ENCODE results near the gene ZNF609. TPM values are rescaled to one million over a fixed set of nuclear protein-coding genes. Genes with fewer than 3 reads are reported as not detected.
"Not testable (repeated sequence)": the region's sequence is repeated elsewhere in the genome, so short reads cannot be mapped to it uniquely, and the experiment has no call there.

The ZNF609 gene
- total RNA-seq, 1 experiment from 2014 or later: 7.5 TPM

DNA sequence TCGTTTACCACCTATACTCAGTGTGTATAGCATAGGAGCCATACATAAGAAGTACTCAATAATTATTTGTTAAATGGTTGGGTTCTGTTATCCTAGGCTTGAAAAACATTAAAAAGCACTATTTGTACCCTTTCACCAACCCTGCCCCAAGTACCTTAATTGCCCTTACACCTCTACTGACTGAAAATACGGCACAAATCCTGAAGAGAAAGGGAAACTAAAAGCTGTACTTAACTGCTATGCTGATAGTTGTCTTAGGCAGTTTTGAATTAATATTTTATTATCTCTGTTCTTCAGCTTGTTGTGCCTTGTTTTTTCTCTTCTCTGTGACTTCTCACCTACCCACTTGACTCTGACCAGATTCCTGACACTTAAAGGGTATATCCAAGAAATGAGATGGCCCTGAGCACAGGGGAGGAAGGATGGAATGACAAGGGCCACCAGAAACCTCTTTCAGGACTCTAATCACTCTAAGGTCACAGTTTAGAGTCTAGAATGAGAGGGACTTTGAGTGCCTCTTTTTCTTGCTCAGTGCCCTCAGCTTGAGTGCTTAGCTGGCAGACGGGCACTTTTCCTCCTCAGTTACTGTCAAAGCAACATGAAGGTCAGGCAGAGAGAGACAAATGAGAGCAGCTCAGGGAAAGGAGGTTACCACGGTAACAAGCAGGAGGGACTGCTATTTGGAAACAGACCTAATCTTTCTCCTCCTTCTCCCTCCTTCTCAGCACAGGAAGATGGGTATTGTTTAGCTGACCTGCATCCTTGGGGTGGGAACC, 136.5 kb downstream of the ZNF609 start:
- in situ Hi-C loops (cut with HindIII; ENCODE audit: low pct_unique_long_range_greater_than_20kb, low sequenced_read_pairs): no loop called here
- DNase-seq (ENCODE audit: low read depth): peak; percentile 48

DNA sequence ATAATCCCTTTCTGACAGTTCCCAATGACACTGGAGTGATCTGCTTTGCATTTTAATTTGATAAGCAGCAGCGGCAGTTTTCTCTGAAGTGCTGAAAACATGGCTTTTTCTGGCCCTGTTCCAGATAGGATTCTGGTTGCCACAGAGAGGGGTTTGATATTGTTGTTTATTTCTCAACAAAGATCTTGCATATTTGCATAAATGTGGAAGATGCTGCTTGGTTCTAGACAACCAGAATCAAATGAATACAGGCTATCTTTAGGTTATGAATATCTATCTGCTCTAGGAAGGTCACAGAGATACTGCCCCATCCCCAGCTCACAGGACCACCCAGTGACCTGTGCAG, 137.1 kb downstream of the ZNF609 start:
- in situ Hi-C loops (cut with HindIII; ENCODE audit: low pct_unique_long_range_greater_than_20kb, low sequenced_read_pairs): no loop called here
- DNase-seq (ENCODE audit: low read depth): no peak

DNA sequence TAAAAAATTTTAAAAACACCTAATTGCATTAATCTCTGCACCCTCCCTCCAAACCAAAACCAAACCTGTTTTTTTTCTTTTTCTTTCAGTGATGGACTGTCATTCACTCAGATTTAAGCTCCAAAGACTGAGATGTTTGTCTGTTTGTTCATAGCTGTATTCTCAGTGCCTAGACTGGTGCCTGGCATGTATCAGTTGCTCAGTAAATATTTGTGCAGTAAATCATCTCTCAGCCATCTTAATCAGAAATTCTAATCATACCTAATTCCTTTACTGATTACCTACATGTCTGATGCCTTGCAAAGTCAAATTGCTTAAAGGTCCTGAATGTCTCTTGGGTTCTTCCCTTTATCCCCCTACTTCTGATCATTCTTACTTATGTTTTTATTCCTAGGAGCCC, 138.8 kb downstream of the ZNF609 start:
- no peak for DNase-seq (ENCODE audit: low read depth)
- in situ Hi-C loops (cut with HindIII; ENCODE audit: low pct_unique_long_range_greater_than_20kb, low sequenced_read_pairs): no loop called here

DNA sequence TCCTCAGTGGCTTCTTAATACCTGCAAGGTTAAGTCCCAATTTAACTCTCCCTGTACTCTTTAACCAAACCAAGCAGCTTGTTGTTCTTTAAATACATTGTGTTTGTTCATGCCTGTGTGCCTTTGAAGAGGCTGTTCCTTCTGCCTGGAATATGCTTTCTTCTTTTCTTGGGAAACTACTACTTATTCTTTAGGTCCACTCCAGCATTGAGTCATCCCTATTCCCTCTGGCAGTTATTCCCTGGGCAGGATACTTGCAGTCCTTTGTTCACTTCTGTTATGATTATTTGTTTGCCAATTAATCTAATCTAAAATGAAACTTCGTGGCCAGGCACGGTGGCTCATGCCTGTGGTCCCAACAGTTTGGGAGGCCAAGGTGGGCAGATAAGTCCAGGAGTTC, 139.3 kb downstream of the ZNF609 start:
- in situ Hi-C loops (cut with HindIII; ENCODE audit: low pct_unique_long_range_greater_than_20kb, low sequenced_read_pairs): no loop called here
- no peak for DNase-seq (ENCODE audit: low read depth)

DNA sequence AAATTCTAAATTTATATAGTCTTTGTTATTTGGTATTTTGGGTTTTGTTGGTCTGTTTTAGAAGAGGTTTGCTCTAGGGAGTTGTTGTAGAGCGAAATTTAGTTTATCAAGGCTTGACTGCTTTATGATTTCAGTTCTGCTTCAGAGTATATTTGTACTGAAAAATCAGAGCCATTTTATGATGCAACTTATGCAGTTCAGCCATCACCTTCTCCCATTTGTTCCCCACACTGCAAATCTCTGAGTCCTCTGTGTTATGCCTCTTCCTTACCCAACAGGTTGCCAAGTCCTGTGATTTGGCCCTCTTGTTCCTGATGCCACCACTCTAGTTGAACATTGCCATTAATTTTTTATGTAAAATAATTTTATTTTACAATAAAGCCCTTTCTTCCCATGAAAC, 140.4 kb downstream of the ZNF609 start:
- in situ Hi-C loops (cut with HindIII; ENCODE audit: low pct_unique_long_range_greater_than_20kb, low sequenced_read_pairs): no loop called here
- DNase-seq (ENCODE audit: low read depth): no peak

DNA sequence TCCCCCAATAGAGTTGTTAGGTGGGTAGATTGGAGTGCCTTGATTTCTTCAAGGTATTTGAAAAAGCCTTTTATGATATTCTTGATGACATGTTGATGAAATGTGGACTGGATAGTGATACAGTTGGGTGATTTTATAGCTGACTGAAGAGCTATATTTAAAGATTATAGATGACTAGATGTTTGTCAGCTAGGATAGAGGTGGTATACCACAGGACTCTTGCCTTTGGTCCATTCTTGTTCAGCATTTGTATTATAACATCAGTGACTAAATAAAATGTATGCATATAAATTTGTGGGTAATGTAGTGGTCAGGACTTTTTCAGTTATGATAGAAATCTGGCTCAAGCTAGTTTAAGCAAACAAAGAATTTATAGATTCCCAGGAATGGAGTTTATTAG, 143.9 kb downstream of the ZNF609 start:
- in situ Hi-C loops (cut with HindIII; ENCODE audit: low pct_unique_long_range_greater_than_20kb, low sequenced_read_pairs): no loop called here
- DNase-seq (ENCODE audit: low read depth): no peak

DNA sequence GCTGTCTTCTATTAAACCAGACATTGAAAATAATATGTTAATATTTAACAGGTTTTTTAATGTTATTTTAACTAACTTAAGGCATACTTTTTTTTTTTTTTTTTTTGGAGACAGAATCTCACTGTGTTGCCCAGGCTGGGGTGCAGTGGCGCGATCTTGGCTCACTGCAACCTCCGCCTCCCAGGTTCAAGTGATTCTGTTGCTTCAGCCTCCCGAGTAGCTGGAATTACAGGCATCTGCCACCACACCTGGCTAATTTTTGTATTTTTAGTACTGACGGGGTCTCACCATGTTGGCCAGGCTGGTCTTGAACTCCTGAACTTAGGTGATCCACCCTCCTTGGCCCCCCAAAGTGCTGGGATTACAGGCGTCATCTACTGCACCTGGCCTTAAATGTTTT, 147.0 kb downstream of the ZNF609 start:
- in situ Hi-C loops (cut with HindIII; ENCODE audit: low pct_unique_long_range_greater_than_20kb, low sequenced_read_pairs); DNase-seq (ENCODE audit: low read depth): not testable (repeated sequence)

DNA sequence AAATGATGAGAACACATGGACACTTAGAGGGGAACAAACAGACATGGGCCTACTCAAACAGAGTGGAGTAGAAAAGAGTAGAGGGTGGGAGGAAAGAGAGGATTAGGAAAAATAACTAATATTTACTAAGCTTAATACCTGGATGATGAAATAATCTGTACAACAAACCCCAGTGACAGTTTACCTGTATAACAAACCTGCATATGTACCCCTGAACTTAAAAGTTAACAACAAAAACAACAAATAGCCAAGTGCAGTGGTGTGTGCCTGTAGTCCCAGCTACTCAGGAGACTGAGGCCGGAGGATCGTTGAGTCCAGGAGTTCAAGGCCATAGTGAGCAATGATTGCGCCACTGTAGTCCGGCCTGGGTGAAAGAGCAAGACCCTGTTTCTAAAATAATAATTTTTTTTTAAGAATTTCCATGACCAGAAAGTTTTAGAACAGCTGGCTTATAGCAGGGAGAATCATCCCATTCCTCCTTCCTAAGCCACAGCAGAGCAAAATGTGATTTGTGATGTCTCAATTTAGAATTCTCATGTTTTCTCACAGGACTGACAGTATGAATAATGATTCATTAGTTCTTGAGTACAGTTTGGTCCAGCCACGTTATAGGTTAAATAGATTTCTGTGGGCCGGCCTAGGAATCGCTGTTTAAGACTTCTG, 150.0 kb downstream of the ZNF609 start:
- in situ Hi-C loops (cut with HindIII; ENCODE audit: low pct_unique_long_range_greater_than_20kb, low sequenced_read_pairs): no loop called here
- no peak for DNase-seq (ENCODE audit: low read depth)

DNA sequence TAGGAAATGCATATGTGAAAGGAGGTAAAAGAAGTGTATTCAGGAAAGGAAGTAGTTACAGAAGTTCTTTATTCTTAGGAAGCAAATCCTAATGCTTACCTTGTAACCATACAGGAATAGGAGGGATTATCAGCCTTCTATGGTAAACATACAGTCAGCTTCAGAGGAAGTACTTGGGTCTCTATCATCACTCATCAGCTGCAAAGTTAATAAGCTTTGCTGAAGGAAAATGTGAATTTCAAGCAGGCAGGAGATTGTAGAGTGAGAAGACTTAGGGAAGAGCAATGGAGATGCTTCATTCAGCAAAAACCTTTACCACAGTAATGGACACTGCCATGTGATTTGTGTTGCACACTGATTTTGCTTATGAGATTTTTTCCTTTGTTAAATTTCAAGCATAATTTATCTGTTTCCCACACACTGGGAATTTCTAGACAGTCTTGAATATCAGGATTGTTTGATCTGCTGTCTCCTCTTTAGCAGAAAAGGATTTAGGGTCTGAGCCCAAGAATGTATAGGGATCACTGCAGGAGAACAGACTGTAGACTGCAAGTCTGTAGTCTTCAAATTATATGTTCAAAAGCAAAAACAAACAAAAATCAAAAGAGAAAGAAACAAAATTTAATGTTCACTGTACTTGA, 150.8 kb downstream of the ZNF609 start:
- DNase-seq (ENCODE audit: low read depth): no peak
- in situ Hi-C loops (cut with HindIII; ENCODE audit: low pct_unique_long_range_greater_than_20kb, low sequenced_read_pairs): no loop called here

DNA sequence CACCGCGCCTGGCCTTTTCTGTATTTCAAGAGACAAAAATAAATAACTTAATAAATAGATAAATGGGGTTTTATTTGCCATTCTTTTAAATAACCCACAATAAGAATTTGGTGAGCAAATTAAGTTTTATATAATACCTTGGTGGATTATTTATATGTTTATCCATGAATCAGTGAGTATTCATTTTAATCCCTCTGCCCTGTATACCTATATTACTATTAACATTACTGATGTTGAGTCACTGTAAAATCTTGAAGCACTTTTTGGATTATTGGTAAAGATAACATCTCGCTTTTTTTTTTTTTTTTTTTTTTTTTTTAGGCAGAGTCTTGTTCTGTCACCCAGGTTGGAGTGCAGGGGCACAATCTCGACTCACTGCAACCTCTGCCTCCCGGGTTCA, 154.1 kb downstream of the ZNF609 start:
- in situ Hi-C loops (cut with HindIII; ENCODE audit: low pct_unique_long_range_greater_than_20kb, low sequenced_read_pairs): no loop called here
- no peak for DNase-seq (ENCODE audit: low read depth)

DNA sequence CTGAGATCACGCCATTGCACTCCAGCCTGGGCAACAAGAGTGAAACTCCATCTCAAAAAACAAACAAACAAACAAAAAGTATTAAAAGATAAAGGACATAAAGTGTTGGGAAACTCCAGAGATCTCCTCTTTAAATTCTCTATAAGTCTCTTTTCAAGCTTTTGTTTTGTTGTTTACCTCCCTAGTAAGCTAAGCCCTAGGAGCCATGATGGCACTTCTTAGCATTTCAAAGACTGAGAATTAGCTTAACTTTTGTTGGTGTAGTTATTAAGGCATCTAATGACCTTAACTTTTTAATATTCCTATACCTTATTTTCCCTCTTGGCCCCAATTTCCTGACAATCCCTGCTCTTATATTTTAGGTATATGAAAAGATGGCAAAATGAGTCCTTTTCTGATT, 157.3 kb downstream of the ZNF609 start:
- DNase-seq (ENCODE audit: low read depth): no peak
- in situ Hi-C loops (cut with HindIII; ENCODE audit: low pct_unique_long_range_greater_than_20kb, low sequenced_read_pairs): no loop called here

DNA sequence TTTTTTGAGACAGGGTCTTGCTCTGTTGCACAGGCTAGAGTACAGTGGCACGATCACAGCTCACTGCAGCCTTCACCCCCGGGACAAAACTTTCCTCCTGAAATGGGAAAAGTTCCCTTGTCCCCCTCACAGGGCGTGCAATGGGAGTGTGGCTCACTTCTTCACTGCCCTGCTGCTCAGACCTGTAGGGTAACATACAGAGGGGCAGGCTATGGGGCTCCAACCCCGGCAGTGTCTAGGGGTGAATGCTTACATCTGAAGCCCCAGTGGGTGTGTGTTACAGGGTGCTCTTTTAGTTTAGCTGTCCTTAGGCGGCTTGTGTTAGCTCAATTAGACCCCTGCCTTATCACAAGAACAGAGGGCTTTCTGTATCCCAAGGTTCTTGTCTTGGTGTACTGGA, 157.8 kb downstream of the ZNF609 start:
- no peak for DNase-seq (ENCODE audit: low read depth)
- in situ Hi-C loops (cut with HindIII; ENCODE audit: low pct_unique_long_range_greater_than_20kb, low sequenced_read_pairs): no loop called here

DNA sequence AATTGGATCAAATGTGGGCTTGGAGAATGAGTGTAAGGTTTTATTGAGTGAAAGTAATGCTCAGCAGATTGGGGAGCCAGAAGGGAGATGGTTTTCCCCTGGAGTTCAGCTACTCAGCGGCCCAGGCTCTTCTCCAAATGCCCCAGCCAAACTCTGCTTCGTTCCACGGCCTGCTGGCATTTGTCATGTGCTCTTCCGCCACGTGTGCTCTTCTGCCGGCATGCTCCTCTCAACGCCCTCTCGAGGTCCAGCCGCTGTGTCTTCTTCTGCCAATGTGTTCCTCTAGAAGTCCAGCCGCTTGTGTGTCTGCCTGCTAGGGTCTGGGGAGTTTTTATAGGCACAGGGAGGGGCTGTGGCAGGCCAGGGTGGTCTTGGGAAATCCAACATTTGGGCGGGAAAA, 158.2 kb downstream of the ZNF609 start:
- no peak for DNase-seq (ENCODE audit: low read depth)
- in situ Hi-C loops (cut with HindIII; ENCODE audit: low pct_unique_long_range_greater_than_20kb, low sequenced_read_pairs): no loop called here

DNA sequence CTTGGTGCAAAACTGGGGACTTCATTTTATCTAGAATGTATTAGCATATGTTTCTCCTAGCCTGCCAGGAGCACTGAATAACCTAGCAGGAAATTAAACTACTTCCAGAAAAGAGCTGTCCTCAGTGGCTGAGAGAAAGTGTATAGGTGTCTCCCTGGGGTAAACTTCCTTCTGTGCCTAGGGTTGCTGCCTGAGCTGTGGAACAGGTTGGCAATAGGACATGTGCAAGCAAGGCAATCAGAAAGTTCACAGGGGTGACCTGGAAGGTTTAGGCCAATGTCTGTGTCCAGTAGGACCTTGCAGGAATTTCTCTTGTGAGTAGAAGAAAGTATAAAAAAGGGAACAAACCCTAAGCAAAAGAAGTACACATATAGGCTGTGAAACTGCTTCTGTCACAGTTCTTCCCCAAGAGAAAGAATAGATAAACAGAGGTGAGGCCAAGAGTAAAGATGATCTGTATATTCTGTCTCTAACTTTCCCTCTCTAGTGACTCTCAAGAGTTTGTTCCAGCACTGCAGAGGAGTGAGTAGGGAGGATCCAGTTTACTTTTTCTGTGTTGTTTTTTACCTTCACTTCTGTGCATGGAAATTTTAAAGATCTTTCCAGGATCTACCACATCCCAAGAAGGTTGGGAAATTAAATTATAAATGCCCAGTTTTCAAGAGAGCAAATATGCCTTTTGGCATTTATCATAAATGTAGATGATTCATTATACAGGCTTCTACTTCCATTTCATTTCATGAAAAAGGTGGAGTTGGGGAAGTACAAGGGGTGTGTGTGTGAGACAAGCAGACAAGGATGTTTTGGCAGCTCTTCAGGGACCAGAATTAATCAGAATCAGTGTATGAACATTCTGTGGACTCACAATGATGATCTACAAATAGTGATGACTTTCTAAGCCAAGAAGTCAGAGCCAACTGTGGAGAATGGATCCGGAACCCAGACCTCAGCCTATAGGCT, 159.8 kb downstream of the ZNF609 start:
- no peak for DNase-seq (ENCODE audit: low read depth)
- in situ Hi-C loops (cut with HindIII; ENCODE audit: low pct_unique_long_range_greater_than_20kb, low sequenced_read_pairs): no loop called here

DNA sequence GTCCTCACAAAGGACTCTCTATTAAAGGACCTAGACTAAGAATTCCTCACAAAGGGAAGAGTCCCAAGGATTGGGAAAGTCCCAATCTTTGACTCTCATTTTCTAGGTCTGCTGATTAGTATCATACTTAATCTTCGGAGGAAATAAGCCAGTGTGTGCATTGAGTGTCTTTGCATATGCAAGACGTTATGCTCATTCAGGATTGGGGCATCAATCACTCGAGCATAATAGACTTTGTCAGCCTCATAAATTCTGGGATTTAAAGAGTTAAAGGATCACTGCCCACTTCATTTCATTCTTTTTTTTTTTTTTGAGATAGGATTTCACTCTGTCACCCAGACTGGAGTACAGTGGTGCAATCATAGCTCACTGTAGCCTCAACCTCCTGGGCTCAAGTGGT, 160.7 kb downstream of the ZNF609 start:
- no peak for DNase-seq (ENCODE audit: low read depth)

DNA sequence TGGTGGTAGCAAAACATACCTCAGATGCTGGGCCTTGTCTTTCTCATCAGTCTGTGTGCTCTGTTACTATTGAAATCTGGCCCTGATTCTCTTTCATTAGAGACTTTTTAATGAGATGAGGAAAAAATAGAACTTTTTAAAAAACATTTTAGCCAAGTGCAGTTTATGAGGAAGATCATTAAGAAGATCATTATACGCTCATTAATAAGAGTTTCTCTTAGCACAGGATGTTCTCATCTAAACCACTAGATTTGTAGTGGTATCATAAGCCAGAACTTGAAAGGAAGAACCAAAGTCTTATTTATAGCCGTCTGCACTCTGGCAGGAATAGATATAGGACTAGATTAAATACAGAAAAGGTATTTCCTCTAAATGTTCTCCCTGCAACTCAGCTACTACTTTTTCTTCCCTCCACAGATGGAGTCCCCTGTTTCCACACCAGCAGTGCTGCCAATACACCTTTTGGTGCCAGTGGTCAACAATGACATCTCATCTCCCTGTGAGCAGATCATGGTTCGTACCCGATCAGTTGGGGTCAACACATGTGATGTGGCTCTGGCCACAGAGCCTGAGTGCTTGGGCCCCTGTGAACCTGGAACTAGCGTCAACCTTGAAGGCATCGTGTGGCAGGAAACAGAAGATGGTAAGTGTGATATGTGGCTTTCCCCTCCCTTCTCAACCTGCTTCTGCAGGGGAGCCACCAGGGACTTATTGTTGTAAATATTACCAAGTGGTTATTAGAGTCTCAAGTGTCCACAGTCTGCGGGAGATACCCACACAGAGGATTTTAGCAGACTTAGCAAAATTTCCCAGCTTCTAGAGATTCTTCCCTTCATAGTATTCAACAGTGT, 162.3 kb downstream of the ZNF609 start:
- no peak for DNase-seq (ENCODE audit: low read depth)
- in situ Hi-C loops (cut with HindIII; ENCODE audit: low pct_unique_long_range_greater_than_20kb, low sequenced_read_pairs): no loop called here

More for the DNA sequence above, 160.7 kb downstream of the ZNF609 start:
- in situ Hi-C loops (cut with HindIII; ENCODE audit: low pct_unique_long_range_greater_than_20kb, low sequenced_read_pairs): no loop called here

DNA sequence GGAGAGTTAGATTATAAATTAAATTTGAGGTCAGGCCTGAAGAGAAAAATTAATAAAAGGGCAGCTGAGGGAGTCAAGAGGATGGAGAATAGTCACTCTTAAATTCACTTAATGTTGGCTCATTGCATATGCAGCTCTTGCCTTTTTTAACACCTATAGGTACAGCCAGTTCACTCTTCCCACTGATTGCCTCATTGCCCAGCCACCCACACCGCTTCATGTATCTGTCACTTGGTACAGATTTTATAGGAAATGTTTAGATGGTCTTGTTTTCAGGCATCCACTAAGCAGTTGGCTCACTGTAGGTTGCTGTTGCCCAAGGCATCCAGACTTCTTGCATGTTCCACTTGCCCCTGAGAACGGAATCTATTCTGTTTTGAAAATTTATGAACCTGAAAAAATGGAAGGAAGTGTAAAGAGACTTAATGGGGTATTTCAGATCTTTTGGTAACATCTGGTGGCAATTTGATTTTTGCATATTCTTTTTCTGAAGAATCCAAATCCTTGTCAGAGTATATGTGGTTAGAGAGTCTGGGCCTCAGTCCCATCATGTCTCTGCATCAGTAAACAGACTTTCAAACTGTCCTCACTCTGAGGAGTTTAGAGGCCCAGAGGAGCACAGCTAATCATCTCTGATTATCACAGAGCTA, 163.1 kb downstream of the ZNF609 start:
- no peak for DNase-seq (ENCODE audit: low read depth)

More for the DNA sequence above, 163.1 kb downstream of the ZNF609 start:
- in situ Hi-C loops (cut with HindIII; ENCODE audit: low pct_unique_long_range_greater_than_20kb, low sequenced_read_pairs): no loop called here
